Measurements from ENCODE around the gene TOMM70.
"Not testable (repeated sequence)": the region's sequence is repeated elsewhere in the genome, so short reads cannot be mapped to it uniquely, and the experiment has no call there.

The TOMM70 gene

GRCh38 chr3:100400780-100401673 lies at the start of gene TOMM70, which contains the start of gene LNP1:
TSS of gene TOMM70 (minus strand) at chr3:100401089. CDS start at chr3:100400949, 140 bp downstream.
TSS of gene LNP1 (plus strand) at chr3:100401539. CDS start at chr3:100429730, 28,191 bp downstream.
- DNase-seq: peak; percentile 98 to 99

- no peak for DNase-seq
Observed at GRCh38 chr3:100449214-100449613, 48.3 kb upstream of the TOMM70 start.

GRCh38 chr3:100448079-100448478 lies 47.2 kb upstream of the TOMM70 start:
- no peak for DNase-seq

GRCh38 chr3:100447067-100447466 lies 46.2 kb upstream of the TOMM70 start:
- DNase-seq: not testable (repeated sequence)

- no peak for DNase-seq
Observed at GRCh38 chr3:100443690-100444089, 42.8 kb upstream of the TOMM70 start.

- DNase-seq: no peak
Observed at GRCh38 chr3:100440895-100441294, 40.0 kb upstream of the TOMM70 start.

GRCh38 chr3:100438623-100438974 lies 37.7 kb upstream of the TOMM70 start:
- DNase-seq: no peak

GRCh38 chr3:100437721-100438622 lies 37.1 kb upstream of the TOMM70 start:
- no peak for DNase-seq

GRCh38 chr3:100436951-100437350 lies 36.1 kb upstream of the TOMM70 start:
- DNase-seq: no peak

GRCh38 chr3:100429187-100429716 lies 28.4 kb upstream of the TOMM70 start:
- no peak for DNase-seq

- no peak for DNase-seq
Observed at GRCh38 chr3:100427699-100428098, 26.8 kb upstream of the TOMM70 start.

- no peak for DNase-seq
Observed at GRCh38 chr3:100426067-100426682, 25.3 kb upstream of the TOMM70 start.

GRCh38 chr3:100425316-100425715 lies 24.4 kb upstream of the TOMM70 start:
- DNase-seq: no peak

- DNase-seq: no peak
Observed at GRCh38 chr3:100424261-100424660, 23.4 kb upstream of the TOMM70 start.

GRCh38 chr3:100423611-100424010 lies 22.7 kb upstream of the TOMM70 start:
- DNase-seq: no peak

- DNase-seq: no peak
Observed at GRCh38 chr3:100420885-100421284, 20.0 kb upstream of the TOMM70 start.

- DNase-seq: no peak
Observed at GRCh38 chr3:100419406-100419805, 18.5 kb upstream of the TOMM70 start.

GRCh38 chr3:100416863-100417262 lies 16.0 kb upstream of the TOMM70 start:
- no peak for DNase-seq

- no peak for DNase-seq
Observed at GRCh38 chr3:100416176-100416575, 15.3 kb upstream of the TOMM70 start.

- no peak for DNase-seq
Observed at GRCh38 chr3:100413613-100414012, 12.7 kb upstream of the TOMM70 start.

- DNase-seq: no peak
Observed at GRCh38 chr3:100412912-100413590, 12.2 kb upstream of the TOMM70 start.
